Endothelial cell of umbilical vein (primary cell): ENCODE measurements around the gene AADACL2. TPM values are rescaled to one million over a fixed set of nuclear protein-coding genes. Genes with fewer than 3 reads are reported as not detected.
A peak's percentile ranks its signal among the peaks of the same experiment; 100 is the strongest.

Experiments
- BruUV-seq: library from RNA; stranded (reverse); fragments of 400-500 nt; replicated peaks from 2 replicates; lab custom pipeline; 2021; lab: Mats Ljungman, UMichigan
- CTCF ChIA-PET: fragments of 300-600, 350-600 bp; sonication (Branson Sonifier 250); formaldehyde crosslinking; loops from one replicate; lab custom pipeline; 2021; ENCODE audit warnings: antibody characterized with exemption, inconsistent platforms; lab: Charles Lee
- POLR2A ChIA-PET: fragments of 300-600, 350-600 bp; sonication (Branson Sonifier 250); formaldehyde crosslinking; loops from one replicate; lab custom pipeline; 2021; ENCODE audit warnings: antibody characterized with exemption, inconsistent platforms; lab: Charles Lee
- DNase-seq: peaks from one replicate; pipeline ENCODE4 v3.0.0-alpha.2; 2011; ENCODE audit warnings: low read depth, low spot score
- FAIRE-seq: peaks from 2 replicates; lab custom pipeline; 2011; peaks lifted over from hg19 to GRCh38; lab: Jason Lieb, UNC
- H2AFZ ChIP-seq: 2 replicates; pipeline ENCODE4 v1.6.0; 2012; ENCODE audit warnings: low read depth, low read length, control low read depth, inconsistent platforms
- H3K27ac ChIP-seq: 2 replicates; pipeline ENCODE4 v1.5.1; 2011; ENCODE audit warnings: low read depth, mild to moderate bottlenecking, control low read depth, low read length, moderate library complexity; ENCODE audit not compliant: insufficient read depth
- H3K27me3 ChIP-seq, 2 experiments: 2 replicates each; pipeline versions ENCODE4 v1.6.0 to v1.6.1; 2011; ENCODE audit warnings: low read length in 2 of 2, mixed read lengths in 1 of 2; ENCODE audit not compliant: control insufficient read depth in 2 of 2, insufficient read depth in 2 of 2
- H3K36me3 ChIP-seq, 2 experiments: 2 replicates in 1 of 2; 3 replicates in 1 of 2; pipeline ENCODE4 v1.5.1; 2011; ENCODE audit warnings: low read length in 2 of 2, mild to moderate bottlenecking in 1 of 2, moderate library complexity in 1 of 2; ENCODE audit not compliant: control insufficient read depth in 2 of 2, insufficient read depth in 2 of 2; ENCODE audit errors: extremely low read depth in 1 of 2
- H3K4me1 ChIP-seq: 3 replicates; pipeline ENCODE4 v1.5.1; 2011; ENCODE audit warnings: mild to moderate bottlenecking, low read length; ENCODE audit not compliant: control insufficient read depth, insufficient read depth; ENCODE audit errors: extremely low read depth
- H3K4me2 ChIP-seq: 2 replicates; pipeline ENCODE4 v1.6.1; 2011; ENCODE audit warnings: low read length, control low read depth, mixed read lengths; ENCODE audit not compliant: insufficient read depth
- H3K4me3 ChIP-seq, 3 experiments: fragments of 200-600 bp in 1 of 3; sonication (generic), shearing (Covaris generic) in 1 of 3; replicated peaks in 1 of 3; 2 replicates each; pipeline ENCODE4 v1.5.1; 2011 to 2016; ENCODE audit warnings: control low read depth in 3 of 3, low read length in 3 of 3, mild to moderate bottlenecking in 2 of 3, inconsistent platforms in 1 of 3, low read depth in 1 of 3, moderate library complexity in 1 of 3; ENCODE audit not compliant: insufficient read depth in 1 of 3
- H3K79me2 ChIP-seq: 2 replicates; pipeline ENCODE4 v1.6.0; 2012; ENCODE audit warnings: low read length, inconsistent platforms; ENCODE audit not compliant: control insufficient read depth, insufficient read depth
- H3K9ac ChIP-seq: replicated peaks from 2 replicates; pipeline ENCODE3; 2011; ENCODE audit warnings: low read length, control low read depth; ENCODE audit not compliant: insufficient read depth; ENCODE audit errors: extremely low read depth
- H3K9me1 ChIP-seq: replicated peaks from 3 replicates; pipeline ENCODE4 v1.6.0; 2011; ENCODE audit warnings: mild to moderate bottlenecking, low read length; ENCODE audit not compliant: control insufficient read depth, insufficient read depth; ENCODE audit errors: extremely low read depth
- H3K9me3 ChIP-seq: replicated peaks from 2 replicates; pipeline ENCODE4 v1.5.1; 2012; ENCODE audit warnings: low read length, inconsistent platforms; ENCODE audit not compliant: control insufficient read depth, insufficient read depth
- H4K20me1 ChIP-seq: replicated peaks from 2 replicates; pipeline ENCODE3; 2011; ENCODE audit warnings: mild to moderate bottlenecking, low read length; ENCODE audit not compliant: control insufficient read depth, insufficient read depth; ENCODE audit errors: extremely low read depth
- CTCF ChIP-seq, 2 donors: IDR thresholded peaks; 1 replicate in 1 of 2; 2 replicates in 1 of 2; pipeline ENCODE4 v1.5.1; 2011; ENCODE audit warnings: low read length in 2 of 2, mild to moderate bottlenecking in 2 of 2, moderate library complexity in 2 of 2, control low read depth in 1 of 2, inconsistent platforms in 1 of 2, low read depth in 1 of 2; ENCODE audit not compliant: insufficient read depth in 1 of 2; ENCODE audit errors: extremely low read depth in 1 of 2
- EZH2 ChIP-seq: IDR thresholded peaks from 2 replicates; pipeline ENCODE4 v1.6.1; 2012; ENCODE audit warnings: borderline replicate concordance, low read depth, mild to moderate bottlenecking, moderate library complexity, low read length, inconsistent platforms; ENCODE audit not compliant: severe bottlenecking
- FOS ChIP-seq: IDR thresholded peaks from 2 replicates; pipeline ENCODE4 v1.6.1; 2011; ENCODE audit warnings: mild to moderate bottlenecking, low read length, moderate library complexity, borderline replicate concordance; ENCODE audit not compliant: insufficient read depth
- GATA2 ChIP-seq: IDR thresholded peaks from 2 replicates; pipeline ENCODE4 v1.7.0; 2011; ENCODE audit warnings: low read depth, mild to moderate bottlenecking, moderate library complexity, mixed read lengths, low read length; ENCODE audit not compliant: insufficient read length, insufficient read depth
- JUN ChIP-seq: IDR thresholded peaks from 2 replicates; pipeline ENCODE4 v1.6.1; 2011; ENCODE audit warnings: borderline replicate concordance, low read depth; ENCODE audit not compliant: insufficient read length, insufficient read depth
- MAX ChIP-seq: IDR thresholded peaks from 2 replicates; pipeline ENCODE4 v1.6.1; 2011; ENCODE audit not compliant: insufficient read depth, insufficient read length
- MYC ChIP-seq: IDR thresholded peaks from one replicate; pipeline ENCODE4 v1.6.1; 2011; ENCODE audit warnings: mild to moderate bottlenecking, low read depth, low read length
- POLR2A ChIP-seq: IDR thresholded peaks from 2 replicates; pipeline ENCODE4 v1.6.1; 2012; ENCODE audit warnings: low read depth, mild to moderate bottlenecking, control low read depth, low read length
- POLR2AphosphoS5 ChIP-seq: IDR thresholded peaks from 2 replicates; pipeline ENCODE4 v1.6.1; 2012; ENCODE audit warnings: low read depth, mild to moderate bottlenecking, control low read depth, low read length, moderate library complexity; ENCODE audit not compliant: insufficient read depth
- dilution Hi-C: fragments of 300-500 bp; cut with MboI; formaldehyde crosslinking; loops from one replicate; pipeline ENCODE4 v1.15.0; 2019; ENCODE audit warnings: low sequenced_read_pairs; ENCODE audit not compliant: extremely low pct_ligation_motif_present
- intact Hi-C: fragments of 100-400 bp; cut with micrococcal nuclease; formaldehyde crosslinking; loops from one replicate; pipeline ENCODE4 v1.10.0; 2022
- polyA plus RNA-seq, 4 experiments: library from polyadenylated mRNA; depleted of rRNA in 3 of 4; stranded (reverse) in 3 of 4; unstranded in 1 of 4; fragments of >200 nt; gene quantifications; 2 replicates each; pipeline versions ENCODE4 v1.2.1 to v1.2.3, GENCODE V29; 2011 to 2012; ENCODE audit warnings: missing spikeins in 1 of 4
- total RNA-seq: library from RNA; stranded (reverse); gene quantifications from 2 replicates; pipeline ENCODE4 v1.2.3, GENCODE V29; 2021

The AADACL2 gene
- total and polyA plus RNA-seq, 2 donors (not counting 3 experiments of a cell fraction or from before 2014, with no cell fraction given): not detected

GRCh38 chr3:151794080-151794479 lies 60.4 kb downstream of the AADACL2 start:
- peak; percentile 4 for FAIRE-seq

More at GRCh38 chr3:151794080-151794479, 60.4 kb downstream of the AADACL2 start:
- no TSS peak for BruUV-seq
- no peak overlapping the region for H3K9ac ChIP-seq
- intact Hi-C loops (no loop called here), dilution Hi-C loops (no loop called here)
- H3K27ac ChIP-seq: no peak overlapping the region
- H3K79me2 ChIP-seq: no peaks in the 10 kb centered on the region
- H3K4me2 ChIP-seq: peak overlapping the region; percentile 31
- peaks cover 10% of the 10 kb centered on the region for H3K4me1 ChIP-seq
- no peaks in the 10 kb centered on the region for H3K9me1 ChIP-seq
- H3K9me3 ChIP-seq: no peaks in the 10 kb centered on the region
- H3K27me3 ChIP-seq: no peaks in the 10 kb centered on the region
- ChIA-PET CTCF (interaction anchor here (1.1 kb wide), 1 partner anchor 22 kb away, joined by 3 read pairs; no protein-coding TSS in a partner anchor), POLR2A (no interaction called here)
- H2AFZ ChIP-seq: no peak overlapping the region
- DNase-seq: peak; percentile 10
- no peaks in the 10 kb centered on the region for H4K20me1 ChIP-seq
- no peak overlapping the region for H3K4me3 ChIP-seq
- H3K36me3 ChIP-seq: no peaks in the 10 kb centered on the region
- TF ChIP-seq FOS: no peak
- TF ChIP-seq JUN: no peak
- TF ChIP-seq MAX: no peak
- no peak for TF ChIP-seq CTCF (IDR thresholded peaks at IDR 0.05; ENCODE audit: extremely low read depth in 1 of 2, insufficient read depth in 1 of 2, low read depth in 1 of 2, low read length in 2 of 2)
- TF ChIP-seq MYC: no peak
- no peak for TF ChIP-seq GATA2
- no peak for TF ChIP-seq POLR2A
- TF ChIP-seq EZH2: no peak
- TF ChIP-seq POLR2AphosphoS5: no peak
